Chondrocyte (in vitro differentiated cells): ENCODE measurements around the gene DOCK3. TPM values are rescaled to one million over a fixed set of nuclear protein-coding genes. Genes with fewer than 3 reads are reported as not detected.
A peak's percentile ranks its signal among the peaks of the same experiment; 100 is the strongest.
"Not testable (repeated sequence)": the region's sequence is repeated elsewhere in the genome, so short reads cannot be mapped to it uniquely, and the experiment has no call there.

Experiments
- DNase-seq: peaks from one replicate; pipeline ENCODE4 v3.0.0; 2021; ENCODE audit warnings: mixed read lengths, low spot score
- H3K27ac Mint-ChIP-seq: one replicate; pipeline ENCODE4 v1.8.0; 2021; ENCODE audit warnings: mild to moderate bottlenecking, moderate library complexity, mixed read lengths; ENCODE audit not compliant: unreplicated experiment
- H3K27me3 Mint-ChIP-seq: 2 replicates; pipeline ENCODE4 v1.8.0; 2021; ENCODE audit warnings: low read depth, mixed read lengths
- H3K36me3 Mint-ChIP-seq: 2 replicates; pipeline ENCODE4 v1.8.0; 2021; ENCODE audit warnings: low read depth, mixed read lengths
- H3K4me1 Mint-ChIP-seq: 2 replicates; pipeline ENCODE4 v1.8.0; 2021; ENCODE audit warnings: low read depth, mild to moderate bottlenecking, mixed read lengths
- H3K4me3 Mint-ChIP-seq: one replicate; pipeline ENCODE4 v1.8.0; 2021; ENCODE audit warnings: mild to moderate bottlenecking, moderate library complexity, mixed read lengths; ENCODE audit not compliant: unreplicated experiment
- H3K9me3 Mint-ChIP-seq: 2 replicates; pipeline ENCODE4 v1.8.0; 2021; ENCODE audit warnings: low read depth, mixed read lengths
- total RNA-seq: library from RNA; stranded (reverse); gene quantifications from 3 replicates; pipeline ENCODE4 v1.2.1, GENCODE V29; 2021
- TF ChIP-seq, protein P1 (sequence below): fragments of 200-600 bp; sonication (generic); IDR thresholded peaks from 2 replicates; pipeline ENCODE4 v1.5.0; 2021; ENCODE audit warnings: antibody characterized with exemption, mild to moderate bottlenecking, moderate library complexity

DOCK3 gene
- total RNA-seq, 1 donor from 2014 or later: 0.25 TPM

DNA sequence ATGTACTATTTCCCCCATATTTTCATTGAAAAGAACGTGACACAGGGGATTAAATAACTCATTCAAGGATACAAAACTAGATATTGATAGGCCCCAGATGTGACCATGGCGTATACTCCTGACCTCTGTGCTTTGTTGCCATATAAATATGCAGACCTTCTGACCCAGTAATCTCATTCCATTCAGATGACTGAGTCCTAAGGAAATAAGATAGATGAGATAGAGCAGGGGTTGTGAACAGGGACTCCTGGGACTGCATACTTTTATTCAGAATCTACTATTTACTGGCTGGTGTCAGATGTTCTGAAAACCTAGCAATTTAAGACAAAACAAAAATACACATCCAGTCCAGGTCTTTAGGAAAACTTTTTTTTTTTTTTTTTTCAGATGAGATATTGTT is 571.1 kb downstream of the DOCK3 start:
- DNase-seq: no peak
- Mint-ChIP-seq H3K27me3 (peaks cover 5% of the 10 kb centered on the region), H3K27ac (no peak overlapping the region), H3K36me3 (no peaks in the 10 kb centered on the region), H3K4me3 (no peak overlapping the region), H3K9me3 (peaks cover 10% of the 10 kb centered on the region), H3K4me1 (no peaks in the 10 kb centered on the region)
- TF ChIP-seq, protein P1, sequence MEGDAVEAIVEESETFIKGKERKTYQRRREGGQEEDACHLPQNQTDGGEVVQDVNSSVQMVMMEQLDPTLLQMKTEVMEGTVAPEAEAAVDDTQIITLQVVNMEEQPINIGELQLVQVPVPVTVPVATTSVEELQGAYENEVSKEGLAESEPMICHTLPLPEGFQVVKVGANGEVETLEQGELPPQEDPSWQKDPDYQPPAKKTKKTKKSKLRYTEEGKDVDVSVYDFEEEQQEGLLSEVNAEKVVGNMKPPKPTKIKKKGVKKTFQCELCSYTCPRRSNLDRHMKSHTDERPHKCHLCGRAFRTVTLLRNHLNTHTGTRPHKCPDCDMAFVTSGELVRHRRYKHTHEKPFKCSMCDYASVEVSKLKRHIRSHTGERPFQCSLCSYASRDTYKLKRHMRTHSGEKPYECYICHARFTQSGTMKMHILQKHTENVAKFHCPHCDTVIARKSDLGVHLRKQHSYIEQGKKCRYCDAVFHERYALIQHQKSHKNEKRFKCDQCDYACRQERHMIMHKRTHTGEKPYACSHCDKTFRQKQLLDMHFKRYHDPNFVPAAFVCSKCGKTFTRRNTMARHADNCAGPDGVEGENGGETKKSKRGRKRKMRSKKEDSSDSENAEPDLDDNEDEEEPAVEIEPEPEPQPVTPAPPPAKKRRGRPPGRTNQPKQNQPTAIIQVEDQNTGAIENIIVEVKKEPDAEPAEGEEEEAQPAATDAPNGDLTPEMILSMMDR: no peak

DNA sequence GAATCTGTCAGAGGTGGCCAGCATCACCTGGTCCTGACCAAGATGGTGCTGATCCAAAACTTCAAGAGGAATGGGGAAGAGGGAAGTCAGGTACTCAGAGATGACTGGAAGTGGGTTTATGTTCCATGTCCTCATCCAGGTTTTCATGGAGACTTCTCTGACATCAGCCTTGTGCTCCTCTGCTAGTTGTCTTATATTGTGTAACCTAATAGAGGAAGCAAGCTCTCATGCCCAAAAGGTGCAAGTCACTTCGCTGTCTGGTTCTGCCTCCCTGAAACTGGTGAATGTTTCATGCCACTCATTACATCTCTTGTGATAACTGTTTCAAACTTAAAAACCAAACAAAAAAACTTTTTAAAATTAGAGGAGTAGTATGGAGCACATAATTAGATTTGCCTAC is 583.1 kb downstream of the DOCK3 start:
- Mint-ChIP-seq H3K27me3 (peaks cover 36% of the 10 kb centered on the region), H3K36me3 (no peaks in the 10 kb centered on the region), H3K9me3 (no peaks in the 10 kb centered on the region), H3K4me3 (no peak overlapping the region), H3K27ac (no peak overlapping the region), H3K4me1 (no peaks in the 10 kb centered on the region)
- TF ChIP-seq, protein P1: no peak
- DNase-seq: no peak

DNA sequence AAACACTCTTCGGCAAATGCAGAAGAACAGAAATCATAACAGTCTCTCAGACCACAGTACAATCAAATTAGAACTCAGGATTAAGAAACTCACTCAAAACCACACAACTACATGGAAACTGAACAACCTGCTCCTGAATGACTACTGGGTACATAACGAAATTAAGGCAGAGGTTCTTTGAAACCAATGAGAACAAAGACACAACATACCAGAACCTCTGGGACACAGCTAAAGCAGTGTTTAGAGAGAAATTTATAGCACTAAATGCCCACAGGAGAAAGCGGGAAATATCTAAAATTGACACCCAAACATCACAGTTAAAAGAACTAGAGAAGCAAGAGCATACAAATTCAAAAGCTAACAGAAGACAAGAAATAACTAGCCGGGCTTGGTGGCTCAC is 589.4 kb downstream of the DOCK3 start:
- not testable (repeated sequence) for H3K27ac Mint-ChIP-seq, DNase-seq, H3K4me1 Mint-ChIP-seq, H3K4me3 Mint-ChIP-seq, H3K36me3 Mint-ChIP-seq
- H3K9me3 Mint-ChIP-seq: peaks cover 19% of the 10 kb centered on the region
- H3K27me3 Mint-ChIP-seq: peaks cover 12% of the 10 kb centered on the region

DNA sequence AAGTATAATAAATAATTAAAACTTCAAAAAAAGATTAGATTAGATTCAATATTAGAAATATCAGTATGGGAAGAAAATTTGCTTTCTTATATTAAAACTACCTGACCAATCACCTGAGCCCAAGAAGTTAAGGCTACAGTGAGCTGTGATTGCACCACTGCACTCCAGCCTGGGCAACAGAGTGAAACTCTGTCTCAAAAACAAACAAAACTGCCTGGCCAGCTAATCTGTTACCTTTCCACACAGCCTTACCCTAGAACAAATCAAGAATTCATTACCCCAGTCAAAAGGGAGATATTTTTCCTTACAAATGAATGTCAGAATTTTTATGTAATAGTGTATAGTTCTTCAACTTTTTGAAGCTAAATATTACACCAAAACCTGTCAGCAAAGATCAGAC is 593.4 kb downstream of the DOCK3 start:
- H3K4me3 Mint-ChIP-seq: no peak overlapping the region
- peaks cover 3% of the 10 kb centered on the region for H3K36me3 Mint-ChIP-seq
- peaks cover 19% of the 10 kb centered on the region for H3K9me3 Mint-ChIP-seq
- no peak for DNase-seq
- H3K27me3 Mint-ChIP-seq: peaks cover 4% of the 10 kb centered on the region
- TF ChIP-seq, protein P1: no peak
- H3K4me1 Mint-ChIP-seq: no peaks in the 10 kb centered on the region
- H3K27ac Mint-ChIP-seq: no peak overlapping the region

DNA sequence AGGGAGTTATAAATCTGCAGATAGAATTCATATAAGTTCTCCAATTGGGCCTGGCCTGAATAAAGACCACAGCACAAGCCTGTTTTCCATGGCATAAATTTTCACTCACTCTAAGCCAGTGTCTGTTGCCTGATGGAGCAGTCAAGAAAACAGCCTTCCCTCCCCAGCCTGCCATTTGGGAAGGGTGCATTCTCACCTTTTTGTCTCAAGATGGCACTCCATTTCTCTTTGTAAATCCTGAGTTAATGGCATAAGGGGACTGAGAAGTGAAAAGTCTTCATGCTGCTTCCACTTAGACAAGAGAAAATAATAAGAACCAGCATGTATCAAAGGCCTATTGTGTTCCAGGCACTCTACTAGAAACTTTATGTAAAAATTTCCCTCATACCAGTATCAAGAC is 594.7 kb downstream of the DOCK3 start:
- TF ChIP-seq, protein P1: peak; percentile 66
- Mint-ChIP-seq H3K27me3 (no peaks in the 10 kb centered on the region), H3K9me3 (peaks cover 13% of the 10 kb centered on the region), H3K27ac (no peak overlapping the region), H3K4me3 (no peak overlapping the region), H3K36me3 (no peaks in the 10 kb centered on the region), H3K4me1 (no peaks in the 10 kb centered on the region)
- no peak for DNase-seq

DNA sequence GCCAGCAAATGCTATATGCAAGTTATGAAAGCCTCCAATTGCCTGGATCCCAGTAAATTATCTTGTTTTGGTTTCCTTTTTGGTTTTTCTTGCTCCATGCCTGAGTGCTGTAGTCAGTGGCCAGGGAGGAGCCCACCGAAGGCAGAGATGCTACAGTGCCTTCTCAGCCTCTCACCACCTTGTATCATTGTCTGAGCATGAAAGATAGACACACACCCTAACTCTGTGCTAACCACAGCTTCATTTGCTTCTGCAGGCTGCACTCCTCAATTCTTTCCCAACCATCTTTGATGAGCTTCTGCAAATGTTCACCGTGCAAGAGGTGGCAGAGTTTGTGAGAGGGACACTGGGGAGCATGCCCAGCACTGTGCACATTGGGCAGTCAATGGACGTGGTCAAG is 595.8 kb downstream of the DOCK3 start:
- Mint-ChIP-seq H3K27ac (no peak overlapping the region), H3K9me3 (peaks cover 8% of the 10 kb centered on the region), H3K27me3 (peaks cover 3% of the 10 kb centered on the region), H3K4me3 (no peak overlapping the region), H3K4me1 (no peaks in the 10 kb centered on the region), H3K36me3 (no peaks in the 10 kb centered on the region)
- DNase-seq: no peak
- TF ChIP-seq, protein P1: no peak
